ENCODE results near the gene DOK5. TPM values are rescaled to one million over a fixed set of nuclear protein-coding genes. Genes with fewer than 3 reads are reported as not detected.

DOK5 gene
- total RNA-seq, 4 donors from 2014 or later, result 0.55 to 48.6 (median 1.3) TPM; not detected in 1

- in situ Hi-C loops (cut with MboI; ENCODE audit: low pct_ligation_motif_present in 1 of 4, low pct_unique_long_range_greater_than_20kb in 1 of 4, low sequenced_read_pairs in 3 of 4) (no loop called here), intact Hi-C loops (cut with DNase I; ENCODE audit: low total_unique reads) (no loop called here)
- 75% methylated on average over 3 of the region's 3 CpGs for WGBS, 2 donors (ENCODE audit: low coverage in 1 of 2)
Observed at GRCh38 chr20:54474046-54474445, 1.3 kb upstream of the DOK5 start.

GRCh38 chr20:54474866-54475265 is 527 bp upstream of the DOK5 start:
- H3K27ac ChIP-seq, result no peak overlapping the region
- H3K27me3 ChIP-seq, result peaks cover 48% of the 10 kb centered on the region
- peak overlapping the region in 2 of 4 donors; percentile 33 to 50 for H3K4me3 ChIP-seq
- in situ Hi-C loops (cut with MboI; ENCODE audit: low pct_ligation_motif_present in 1 of 4, low pct_unique_long_range_greater_than_20kb in 1 of 4, low sequenced_read_pairs in 3 of 4), result no loop called here
- intact Hi-C loops (cut with DNase I; ENCODE audit: low total_unique reads), result no loop called here
- no peaks in the 10 kb centered on the region for H3K9me3 ChIP-seq
- TF ChIP-seq CTCF (IDR thresholded peaks at IDR 0.05), result no peak
- TF ChIP-seq POLR2A (IDR thresholded peaks at IDR 0.05), result no peak
- DNase-seq, result no peak
- WGBS, 2 donors (ENCODE audit: low coverage in 1 of 2), result 14% methylated on average over 10 of the region's 10 CpGs; no CpG with 5 or more reads in 1 of the 2 donors
- H3K4me1 ChIP-seq, result peaks cover 0 to 3% (median 0%) of the 10 kb centered on the region in 4 donors
- H3K36me3 ChIP-seq, result no peaks in the 10 kb centered on the region

More at GRCh38 chr20:54474046-54474445, 1.3 kb upstream of the DOK5 start:
- Histone ChIP-seq H3K4me1 (peaks cover 0 to 3% (median 0%) of the 10 kb centered on the region in 4 donors), H3K27me3 (peaks cover 48% of the 10 kb centered on the region), H3K27ac (no peak overlapping the region), H3K9me3 (no peaks in the 10 kb centered on the region), H3K4me3 (no peak overlapping the region), H3K36me3 (no peaks in the 10 kb centered on the region)
- TF ChIP-seq POLR2A (IDR thresholded peaks at IDR 0.05) (no peak), EP300 (IDR thresholded peaks at IDR 0.05; ENCODE audit: low read depth) (no peak), POLR2AphosphoS5 (IDR thresholded peaks at IDR 0.05) (no peak), CTCF (IDR thresholded peaks at IDR 0.05) (no peak)
- DNase-seq, result no peak

GRCh38 chr20:54476169-54477009 is 996 bp downstream of the DOK5 start:
- in situ Hi-C loops (cut with MboI; ENCODE audit: low pct_ligation_motif_present in 1 of 4, low pct_unique_long_range_greater_than_20kb in 1 of 4, low sequenced_read_pairs in 3 of 4), result no loop called here
- Histone ChIP-seq H3K4me3 (peak overlapping the region in 3 of 4 donors; percentile 28 to 50 (median 33)), H3K27me3 (peaks cover 48% of the 10 kb centered on the region), H3K27ac (no peak overlapping the region), H3K9me3 (no peaks in the 10 kb centered on the region), H3K4me1 (peaks cover 0 to 3% (median 0%) of the 10 kb centered on the region in 4 donors), H3K36me3 (no peaks in the 10 kb centered on the region)
- DNase-seq, result no peak
- TF ChIP-seq POLR2A (IDR thresholded peaks at IDR 0.05), result no peak
- TF ChIP-seq POLR2AphosphoS5 (IDR thresholded peaks at IDR 0.05), result no peak
- no peak for TF ChIP-seq EP300 (IDR thresholded peaks at IDR 0.05; ENCODE audit: low read depth)
- TF ChIP-seq CTCF (IDR thresholded peaks at IDR 0.05), result no peak
- 17 to 19% methylated on average over 22 to 32 of the region's 32 CpGs for WGBS, 2 donors (ENCODE audit: low coverage in 1 of 2)
- intact Hi-C loops (cut with DNase I; ENCODE audit: low total_unique reads), result no loop called here

- TF ChIP-seq POLR2A (IDR thresholded peaks at IDR 0.05) (no peak), EP300 (IDR thresholded peaks at IDR 0.05; ENCODE audit: low read depth) (no peak), CTCF (IDR thresholded peaks at IDR 0.05) (no peak), POLR2AphosphoS5 (IDR thresholded peaks at IDR 0.05) (no peak)
- in situ Hi-C loops (cut with MboI; ENCODE audit: low pct_ligation_motif_present in 1 of 4, low pct_unique_long_range_greater_than_20kb in 1 of 4, low sequenced_read_pairs in 3 of 4) (no loop called here), intact Hi-C loops (cut with DNase I; ENCODE audit: low total_unique reads) (no loop called here)
- Histone ChIP-seq H3K4me3 (no peak overlapping the region), H3K36me3 (no peaks in the 10 kb centered on the region), H3K9me3 (no peaks in the 10 kb centered on the region), H3K27ac (no peak overlapping the region), H3K4me1 (peaks cover 0 to 3% (median 0%) of the 10 kb centered on the region in 4 donors), H3K27me3 (peaks cover 48% of the 10 kb centered on the region)
- whole genome bisulfite sequencing, 2 donors (ENCODE audit: low coverage in 1 of 2), result 16 to 31% methylated on average over 3 of the region's 3 CpGs
- DNase-seq, result no peak
Observed at GRCh38 chr20:54477191-54477955, 2.0 kb downstream of the DOK5 start.
